Panc1 (cell line): Measurements from ENCODE around the gene SLC9A6. TPM values are rescaled to one million over a fixed set of nuclear protein-coding genes. Genes with fewer than 3 reads are reported as not detected.

Source experiments
- ATAC-seq: fragments of 200-7000 bp; cut with Tn5 transposase; 2 replicates; pipeline ENCODE4 v1.9.1; 2020; ENCODE audit warnings: mild to moderate bottlenecking, moderate library complexity
- BruUV-seq: library from RNA; stranded (reverse); fragments of 400-500 nt; replicated peaks from 2 replicates; lab custom pipeline; 2021; lab: Mats Ljungman, UMichigan
- CTCF ChIA-PET: fragments of 300-600 bp; sonication (Branson Sonifier 250); formaldehyde crosslinking; loops from one replicate; lab custom pipeline; 2022; ENCODE audit warnings: antibody characterized with exemption; lab: Charles Lee
- POLR2A ChIA-PET: fragments of 300-600 bp; sonication (Branson Sonifier 250); formaldehyde crosslinking; loops from one replicate; lab custom pipeline; 2022; ENCODE audit warnings: antibody characterized with exemption; lab: Charles Lee
- DNase-seq: peaks from one replicate; pipeline ENCODE4 v3.0.0-alpha.2; 2010; ENCODE audit warnings: low read depth, low spot score
- H3K27ac ChIP-seq: 2 replicates; pipeline ENCODE4 v1.5.1; 2011; ENCODE audit warnings: mild to moderate bottlenecking, low read length, inconsistent platforms
- H3K27me3 ChIP-seq: fragments of 200-500 bp; sonication (Bioruptor generic); 2 replicates; pipeline ENCODE4 v1.6.0; 2014; ENCODE audit warnings: low read length, inconsistent platforms; ENCODE audit not compliant: control insufficient read depth, insufficient read depth
- H3K36me3 ChIP-seq: fragments of 200-500 bp; sonication (Bioruptor generic); 2 replicates; pipeline ENCODE4 v1.5.1; 2014; ENCODE audit warnings: inconsistent platforms, mild to moderate bottlenecking, low read length, moderate library complexity; ENCODE audit not compliant: control insufficient read depth, insufficient read depth
- H3K4me1 ChIP-seq: 2 replicates; pipeline ENCODE4 v1.5.1; 2011; ENCODE audit warnings: inconsistent platforms, mild to moderate bottlenecking, low read length, moderate library complexity; ENCODE audit not compliant: control insufficient read depth, insufficient read depth
- H3K4me3 ChIP-seq, 2 experiments: 2 replicates each; pipeline ENCODE4 v1.5.1; 2011 to 2012; ENCODE audit warnings: low read depth in 2 of 2, low read length in 2 of 2, mild to moderate bottlenecking in 2 of 2, inconsistent platforms in 1 of 2, moderate library complexity in 1 of 2
- H3K9me3 ChIP-seq: fragments of 200-500 bp; sonication (Bioruptor generic); 2 replicates; pipeline ENCODE4 v1.5.1; 2014; ENCODE audit warnings: low read depth, mild to moderate bottlenecking, inconsistent platforms, low read length, moderate library complexity; ENCODE audit not compliant: control insufficient read depth, insufficient read depth
- POLR2AphosphoS5 ChIP-seq: IDR thresholded peaks from 2 replicates; pipeline ENCODE4 v1.6.1; 2012; ENCODE audit warnings: mild to moderate bottlenecking, low read depth, low read length, moderate library complexity
- SIN3A ChIP-seq: IDR thresholded peaks from 2 replicates; pipeline ENCODE4 v1.6.1; 2012; ENCODE audit warnings: low read depth, mild to moderate bottlenecking, low read length, moderate library complexity, borderline replicate concordance; ENCODE audit not compliant: insufficient read depth
- TCF7L2 ChIP-seq: IDR thresholded peaks from 2 replicates; pipeline ENCODE4 v1.6.1; 2011; ENCODE audit warnings: mild to moderate bottlenecking, low read depth, low read length, inconsistent platforms
- in situ Hi-C: cut with HindIII; loops from 2 replicates; pipeline ENCODE4 v1.10.0; 2016; ENCODE audit warnings: low sequenced_read_pairs, low pct_unique_long_range_greater_than_20kb
- intact Hi-C: fragments of 100-400 bp; cut with micrococcal nuclease; formaldehyde crosslinking; loops from one replicate; pipeline ENCODE4 v1.10.0; 2022; ENCODE audit not compliant: unreplicated experiment
- total RNA-seq: library from RNA; stranded (reverse); gene quantifications from one replicate; pipeline ENCODE4 v1.2.1, GENCODE V29; 2021; ENCODE audit not compliant: unreplicated experiment
- TF ChIP-seq, protein P1 (sequence below): fragments of 450-650 bp; IDR thresholded peaks from 2 replicates; pipeline ENCODE4 v1.5.1; 2017; ENCODE audit warnings: mild to moderate bottlenecking
- TF ChIP-seq, protein P2 (sequence below), 2 experiments: IDR thresholded peaks; 2 replicates each; pipeline ENCODE4 v1.6.1; 2011 to 2012; ENCODE audit warnings: low read depth in 2 of 2, control low read depth in 1 of 2, low read length in 1 of 2, mild to moderate bottlenecking in 1 of 2, moderate library complexity in 1 of 2; ENCODE audit not compliant: insufficient read depth in 1 of 2

Gene SLC9A6
- total RNA-seq, 1 experiment from 2014 or later: 22.0 TPM

DNA sequence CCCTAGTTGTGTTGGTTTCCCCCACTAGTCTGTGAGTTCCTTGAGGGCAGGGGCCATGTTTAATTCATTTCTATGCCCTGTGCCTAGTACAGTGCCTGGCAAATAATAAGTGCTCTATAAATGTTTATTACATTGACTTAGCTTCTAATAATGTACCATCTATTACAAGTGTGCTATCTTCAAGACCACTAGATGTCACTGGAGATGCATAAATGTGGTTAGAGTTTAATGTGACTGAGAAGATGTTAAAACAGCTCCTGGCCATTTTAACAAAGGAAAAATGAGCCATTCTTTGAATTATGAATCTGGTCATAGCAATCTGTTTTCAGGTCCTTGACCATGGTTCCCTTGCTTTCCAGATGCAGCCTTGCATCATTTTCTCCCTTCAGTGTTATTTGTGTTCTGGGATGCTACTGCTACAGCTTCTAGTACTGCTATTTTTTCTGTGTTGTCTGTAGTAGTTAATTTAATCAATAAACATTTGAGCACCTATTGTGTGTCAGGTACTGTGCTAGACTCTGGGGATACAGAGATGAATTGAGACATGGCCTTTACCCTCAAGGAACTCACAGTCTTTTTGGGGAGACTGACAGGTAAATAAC, 43.2 kb downstream of the SLC9A6 start:
- peak; percentile 94 for ATAC-seq
- ChIA-PET POLR2A (no interaction called here), CTCF (interaction anchor here (0.5 to 2.2 kb wide), 13 partner anchors 27 to 1358 kb away, joined by 3 to 48 read pairs (median 5); partner anchors contain the start of gene SLC9A6)
- in situ Hi-C loops: no loop called here
- TF ChIP-seq POLR2AphosphoS5: no peak
- TF ChIP-seq, protein P1, sequence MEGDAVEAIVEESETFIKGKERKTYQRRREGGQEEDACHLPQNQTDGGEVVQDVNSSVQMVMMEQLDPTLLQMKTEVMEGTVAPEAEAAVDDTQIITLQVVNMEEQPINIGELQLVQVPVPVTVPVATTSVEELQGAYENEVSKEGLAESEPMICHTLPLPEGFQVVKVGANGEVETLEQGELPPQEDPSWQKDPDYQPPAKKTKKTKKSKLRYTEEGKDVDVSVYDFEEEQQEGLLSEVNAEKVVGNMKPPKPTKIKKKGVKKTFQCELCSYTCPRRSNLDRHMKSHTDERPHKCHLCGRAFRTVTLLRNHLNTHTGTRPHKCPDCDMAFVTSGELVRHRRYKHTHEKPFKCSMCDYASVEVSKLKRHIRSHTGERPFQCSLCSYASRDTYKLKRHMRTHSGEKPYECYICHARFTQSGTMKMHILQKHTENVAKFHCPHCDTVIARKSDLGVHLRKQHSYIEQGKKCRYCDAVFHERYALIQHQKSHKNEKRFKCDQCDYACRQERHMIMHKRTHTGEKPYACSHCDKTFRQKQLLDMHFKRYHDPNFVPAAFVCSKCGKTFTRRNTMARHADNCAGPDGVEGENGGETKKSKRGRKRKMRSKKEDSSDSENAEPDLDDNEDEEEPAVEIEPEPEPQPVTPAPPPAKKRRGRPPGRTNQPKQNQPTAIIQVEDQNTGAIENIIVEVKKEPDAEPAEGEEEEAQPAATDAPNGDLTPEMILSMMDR: peak; percentile 67
- Histone ChIP-seq H3K27me3 (no peaks in the 10 kb centered on the region), H3K9me3 (no peaks in the 10 kb centered on the region), H3K4me1 (no peaks in the 10 kb centered on the region), H3K4me3 (no peak overlapping the region), H3K27ac (no peak overlapping the region), H3K36me3 (0 out of 2 replicates have a peak, but pooled peaks cover 3% of the 10 kb centered on the region)
- DNase-seq: peak; percentile 22
- BruUV-seq: no TSS peak
- intact Hi-C loops: loop anchor here (1.0 to 5.0 kb wide), 2 partner anchors 134 to 239 kb away; no protein-coding TSS in a partner anchor

- H3K36me3 ChIP-seq: 0 out of 2 replicates have a peak, but pooled peaks cover 3% of the 10 kb centered on the region
- BruUV-seq: no TSS peak
- TF ChIP-seq, protein P2, sequence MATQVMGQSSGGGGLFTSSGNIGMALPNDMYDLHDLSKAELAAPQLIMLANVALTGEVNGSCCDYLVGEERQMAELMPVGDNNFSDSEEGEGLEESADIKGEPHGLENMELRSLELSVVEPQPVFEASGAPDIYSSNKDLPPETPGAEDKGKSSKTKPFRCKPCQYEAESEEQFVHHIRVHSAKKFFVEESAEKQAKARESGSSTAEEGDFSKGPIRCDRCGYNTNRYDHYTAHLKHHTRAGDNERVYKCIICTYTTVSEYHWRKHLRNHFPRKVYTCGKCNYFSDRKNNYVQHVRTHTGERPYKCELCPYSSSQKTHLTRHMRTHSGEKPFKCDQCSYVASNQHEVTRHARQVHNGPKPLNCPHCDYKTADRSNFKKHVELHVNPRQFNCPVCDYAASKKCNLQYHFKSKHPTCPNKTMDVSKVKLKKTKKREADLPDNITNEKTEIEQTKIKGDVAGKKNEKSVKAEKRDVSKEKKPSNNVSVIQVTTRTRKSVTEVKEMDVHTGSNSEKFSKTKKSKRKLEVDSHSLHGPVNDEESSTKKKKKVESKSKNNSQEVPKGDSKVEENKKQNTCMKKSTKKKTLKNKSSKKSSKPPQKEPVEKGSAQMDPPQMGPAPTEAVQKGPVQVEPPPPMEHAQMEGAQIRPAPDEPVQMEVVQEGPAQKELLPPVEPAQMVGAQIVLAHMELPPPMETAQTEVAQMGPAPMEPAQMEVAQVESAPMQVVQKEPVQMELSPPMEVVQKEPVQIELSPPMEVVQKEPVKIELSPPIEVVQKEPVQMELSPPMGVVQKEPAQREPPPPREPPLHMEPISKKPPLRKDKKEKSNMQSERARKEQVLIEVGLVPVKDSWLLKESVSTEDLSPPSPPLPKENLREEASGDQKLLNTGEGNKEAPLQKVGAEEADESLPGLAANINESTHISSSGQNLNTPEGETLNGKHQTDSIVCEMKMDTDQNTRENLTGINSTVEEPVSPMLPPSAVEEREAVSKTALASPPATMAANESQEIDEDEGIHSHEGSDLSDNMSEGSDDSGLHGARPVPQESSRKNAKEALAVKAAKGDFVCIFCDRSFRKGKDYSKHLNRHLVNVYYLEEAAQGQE (IDR thresholded peaks at IDR 0.05; ENCODE audit: insufficient read depth in 1 of 2, low read depth in 2 of 2, low read length in 1 of 2): no peak
- no peak for TF ChIP-seq TCF7L2
- TF ChIP-seq POLR2AphosphoS5: no peak
- no peak for TF ChIP-seq SIN3A
- TF ChIP-seq, protein P1: no peak
- ATAC-seq (no peak), DNase-seq (no peak)
- CTCF ChIA-PET: interaction anchor here (2.2 kb wide), 1 partner anchor 133 kb away, joined by 48 read pairs; no protein-coding TSS in a partner anchor
- intact Hi-C loops (loop anchor here (5.0 kb wide), 1 partner anchor 238 kb away; no protein-coding TSS in a partner anchor), in situ Hi-C loops (no loop called here)
- POLR2A ChIA-PET: no interaction called here
- H3K4me1 ChIP-seq: no peaks in the 10 kb centered on the region
- no peaks in the 10 kb centered on the region for H3K9me3 ChIP-seq
- no peaks in the 10 kb centered on the region for H3K27me3 ChIP-seq
- no peak overlapping the region for H3K4me3 ChIP-seq
- no peak overlapping the region for H3K27ac ChIP-seq
Observed at GRCh38 chrX:136029766-136030165, 44.5 kb downstream of the SLC9A6 start.
